Urothelium cell line (cell line): ENCODE data around the gene ADGRG1.

ENCODE experiments used
- DNase-seq: peaks from one replicate; pipeline ENCODE4 v3.0.0; 2011; ENCODE audit warnings: low spot score, mixed read lengths
- FAIRE-seq: peaks from 2 replicates; lab custom pipeline; 2011; peaks lifted over from hg19 to GRCh38; lab: Jason Lieb, UNC

Gene ADGRG1

DNA sequence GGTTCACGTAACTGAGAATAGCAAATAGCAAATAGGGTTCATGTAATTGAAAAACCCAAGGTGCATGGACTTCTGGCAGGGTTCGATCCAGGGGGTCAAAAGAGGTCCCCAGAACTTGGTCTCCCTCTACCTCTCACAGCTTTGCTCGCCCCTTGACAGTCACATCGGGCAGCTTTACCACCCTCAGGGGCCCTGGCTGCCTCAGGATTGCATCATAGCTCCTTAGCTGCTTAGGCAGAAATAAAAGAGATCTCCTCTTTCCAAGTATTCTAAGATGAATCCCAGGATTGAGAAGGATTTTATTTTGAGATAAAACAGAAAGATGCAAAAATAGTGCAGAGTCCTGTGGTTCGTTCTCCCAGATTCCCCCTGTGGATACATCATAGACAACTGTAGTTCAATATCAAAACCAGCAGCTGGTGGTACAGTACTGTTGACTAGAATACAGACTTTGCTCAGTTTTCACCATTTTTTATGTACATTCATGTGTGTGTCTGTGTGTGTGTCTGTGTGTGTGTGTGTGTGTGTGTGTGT lies 52.5 kb downstream of the ADGRG1 start:
- FAIRE-seq, result no peak
- no peak for DNase-seq

DNA sequence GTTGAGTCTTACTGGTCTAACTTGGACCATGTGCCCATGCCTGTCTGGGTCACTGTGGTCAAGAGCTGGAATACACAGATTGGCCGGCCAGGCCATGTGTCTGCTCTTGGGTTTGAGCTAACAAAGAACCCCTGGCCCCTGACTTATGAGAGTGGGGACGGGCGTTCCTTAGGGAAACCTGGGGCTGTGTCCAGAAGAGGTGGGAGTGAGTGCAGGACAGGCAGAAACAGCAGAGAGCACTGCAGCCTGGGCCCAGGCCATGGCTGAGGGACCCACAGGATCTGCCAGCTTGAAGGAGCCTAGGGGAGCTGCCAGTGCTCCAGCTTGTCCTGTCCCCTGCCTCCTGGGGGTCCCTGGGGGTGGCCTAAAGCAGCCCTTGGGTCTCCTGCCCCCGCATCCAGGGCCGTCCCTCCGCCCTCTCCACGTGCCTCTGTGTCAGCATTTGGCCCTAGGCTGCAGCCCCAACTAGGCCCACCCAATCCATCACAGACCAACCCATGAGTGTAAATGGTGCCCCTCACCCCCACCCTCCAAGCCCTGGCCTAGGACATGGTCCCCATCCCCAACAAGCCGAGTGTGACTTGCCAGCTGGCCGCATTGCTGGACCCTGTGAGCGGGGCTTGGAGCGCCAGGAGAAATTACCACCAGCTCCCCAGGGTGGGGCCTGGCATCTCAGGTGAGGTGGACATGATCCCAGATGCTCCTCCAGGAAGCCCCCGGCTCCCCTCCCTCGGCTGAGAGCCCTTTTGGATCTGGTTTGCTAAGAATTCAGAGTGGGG lies 53.7 kb downstream of the ADGRG1 start:
- no peak for FAIRE-seq
- no peak for DNase-seq

DNA sequence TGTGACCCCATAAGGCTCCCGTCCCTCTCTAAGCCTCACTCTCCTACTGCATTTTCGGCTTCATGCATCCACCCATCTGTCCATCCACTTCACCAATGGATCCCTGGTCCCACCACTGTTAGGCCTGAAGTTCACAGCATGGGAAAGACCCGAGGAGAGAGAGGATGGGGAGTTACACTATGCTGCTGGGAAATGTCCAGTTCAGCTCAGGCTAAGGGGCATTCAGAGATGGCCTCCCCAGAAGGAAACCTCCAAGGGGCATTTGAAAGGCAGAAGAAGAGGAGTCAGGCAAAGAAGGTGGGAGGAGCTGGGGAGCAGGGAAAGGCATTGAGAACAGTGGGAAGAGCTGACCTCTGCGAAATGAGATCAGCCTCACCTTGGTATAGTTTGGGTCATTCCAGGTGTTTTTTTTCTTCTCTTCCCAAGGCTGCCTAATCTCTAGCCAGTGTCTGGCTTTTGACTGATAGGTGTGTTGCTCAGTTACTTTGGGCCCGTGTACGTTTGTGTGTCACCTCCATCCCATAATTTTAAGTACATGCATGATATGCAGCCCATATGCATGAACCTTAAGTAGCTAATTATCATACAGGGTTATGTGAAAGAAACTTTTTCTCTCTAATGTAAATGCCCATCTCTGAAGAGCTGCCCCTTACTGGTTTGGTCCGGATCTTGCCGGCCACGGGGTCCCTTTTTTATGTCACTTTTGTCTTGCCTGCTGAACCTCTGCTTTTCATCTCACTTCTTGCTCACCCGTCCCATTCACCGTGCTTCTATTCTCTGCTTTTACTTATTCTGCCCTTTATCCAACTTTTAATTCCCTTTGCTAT lies 54.6 kb downstream of the ADGRG1 start:
- DNase-seq, result no peak

GRCh38 chr16:57683636-57684545 lies 55.5 kb downstream of the ADGRG1 start:
- DNase-seq (no peak), FAIRE-seq (no peak)

More for the DNA sequence above, 54.6 kb downstream of the ADGRG1 start:
- no peak for FAIRE-seq

DNA sequence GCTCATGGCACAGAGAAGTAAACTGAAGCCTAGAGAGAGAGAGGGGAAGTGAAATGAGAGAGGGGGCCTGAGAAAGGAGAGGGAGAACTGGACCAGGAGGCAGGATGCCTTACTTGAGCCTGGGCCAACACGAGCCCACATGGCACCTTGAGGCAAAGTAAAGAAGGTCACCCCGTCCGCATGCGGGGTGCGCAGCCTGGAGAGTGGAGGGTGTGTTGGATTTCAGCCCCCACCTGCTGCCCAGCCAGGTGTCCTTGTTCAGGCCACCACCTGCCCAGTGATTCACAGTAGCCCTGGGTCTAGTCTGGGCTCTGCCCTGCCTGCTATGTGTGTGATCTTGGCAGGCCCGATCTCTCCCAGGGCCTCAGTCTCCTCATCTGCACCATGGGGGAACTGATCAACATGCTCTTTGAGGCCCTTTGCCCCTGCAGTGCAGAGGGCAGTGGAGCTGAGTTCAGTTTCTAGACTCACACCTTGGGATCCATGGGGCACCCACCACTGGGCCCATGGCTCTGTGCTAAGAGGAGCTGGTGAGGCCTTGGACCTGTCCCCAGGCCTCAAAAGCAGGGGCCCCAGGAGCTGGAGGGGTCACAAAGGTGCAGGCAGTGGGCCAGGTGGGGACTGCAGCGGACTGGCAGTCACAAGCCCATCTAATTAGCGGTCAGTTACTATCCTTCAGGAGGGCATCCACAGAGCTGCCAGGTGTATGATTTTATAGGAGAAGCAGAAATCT lies 56.4 kb downstream of the ADGRG1 start:
- DNase-seq (no peak), FAIRE-seq (no peak)

DNA sequence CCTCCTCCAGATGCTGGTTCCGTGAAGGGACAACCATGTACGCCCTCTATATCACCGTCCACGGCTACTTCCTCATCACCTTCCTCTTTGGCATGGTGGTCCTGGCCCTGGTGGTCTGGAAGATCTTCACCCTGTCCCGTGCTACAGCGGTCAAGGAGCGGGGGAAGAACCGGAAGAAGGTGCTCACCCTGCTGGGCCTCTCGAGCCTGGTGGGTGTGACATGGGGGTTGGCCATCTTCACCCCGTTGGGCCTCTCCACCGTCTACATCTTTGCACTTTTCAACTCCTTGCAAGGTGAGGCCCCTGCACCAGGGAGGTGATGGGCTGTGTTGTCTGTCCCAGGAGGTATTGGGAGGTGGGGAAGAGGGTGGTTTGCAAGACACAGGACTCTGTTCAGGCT lies 57.2 kb downstream of the ADGRG1 start:
- DNase-seq (no peak), FAIRE-seq (no peak)

DNA sequence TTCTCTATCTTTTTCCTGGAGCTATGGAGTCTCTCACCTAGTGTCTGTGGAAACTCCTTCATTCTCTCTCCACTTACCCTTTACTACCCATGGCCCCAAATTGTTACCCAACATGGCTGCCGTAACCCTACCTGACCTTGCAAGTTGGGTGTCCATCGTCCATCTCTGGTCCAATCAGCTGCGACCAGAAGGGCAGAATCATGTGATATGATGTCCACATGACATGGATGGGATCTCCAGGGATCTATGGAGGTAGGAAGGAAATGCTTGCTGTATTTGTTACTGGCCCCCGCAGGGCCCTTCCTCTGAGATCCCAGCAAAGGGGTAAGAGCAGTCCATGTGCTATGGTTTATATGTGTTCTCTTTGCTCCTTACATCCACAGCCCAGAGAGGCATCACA lies 58.1 kb downstream of the ADGRG1 start:
- FAIRE-seq (no peak), DNase-seq (no peak)

DNA sequence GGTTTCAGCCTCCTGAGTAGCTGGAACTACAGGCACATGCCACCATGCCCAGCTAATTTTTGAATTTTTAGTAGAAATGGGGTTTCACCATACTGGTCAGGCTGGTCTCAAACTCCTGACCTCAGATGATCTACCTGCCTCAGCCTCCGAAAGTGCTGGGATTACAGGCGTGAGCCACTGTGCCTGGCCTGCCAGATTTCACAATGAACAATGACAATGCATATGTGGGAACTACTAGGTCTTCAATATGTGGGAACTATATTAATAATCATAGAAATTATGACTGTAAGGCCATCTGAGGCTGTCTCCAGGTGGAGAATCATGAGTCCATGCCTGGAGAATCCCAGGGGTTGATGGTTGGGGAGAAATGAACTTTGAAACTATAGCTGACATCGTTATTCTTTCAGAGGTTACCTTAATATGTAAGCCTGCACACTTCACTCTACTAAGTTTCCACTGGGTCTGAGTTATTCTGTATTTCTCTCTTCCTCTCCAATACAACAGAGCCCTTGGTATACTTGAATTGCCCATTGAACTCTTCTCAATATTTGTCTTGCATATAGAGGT lies 59.0 kb downstream of the ADGRG1 start:
- FAIRE-seq (no peak), DNase-seq (no peak)

- FAIRE-seq (no peak), DNase-seq (no peak)
These were observed 60.1 kb downstream of the ADGRG1 start for GRCh38 chr16:57688487-57688986.

DNA sequence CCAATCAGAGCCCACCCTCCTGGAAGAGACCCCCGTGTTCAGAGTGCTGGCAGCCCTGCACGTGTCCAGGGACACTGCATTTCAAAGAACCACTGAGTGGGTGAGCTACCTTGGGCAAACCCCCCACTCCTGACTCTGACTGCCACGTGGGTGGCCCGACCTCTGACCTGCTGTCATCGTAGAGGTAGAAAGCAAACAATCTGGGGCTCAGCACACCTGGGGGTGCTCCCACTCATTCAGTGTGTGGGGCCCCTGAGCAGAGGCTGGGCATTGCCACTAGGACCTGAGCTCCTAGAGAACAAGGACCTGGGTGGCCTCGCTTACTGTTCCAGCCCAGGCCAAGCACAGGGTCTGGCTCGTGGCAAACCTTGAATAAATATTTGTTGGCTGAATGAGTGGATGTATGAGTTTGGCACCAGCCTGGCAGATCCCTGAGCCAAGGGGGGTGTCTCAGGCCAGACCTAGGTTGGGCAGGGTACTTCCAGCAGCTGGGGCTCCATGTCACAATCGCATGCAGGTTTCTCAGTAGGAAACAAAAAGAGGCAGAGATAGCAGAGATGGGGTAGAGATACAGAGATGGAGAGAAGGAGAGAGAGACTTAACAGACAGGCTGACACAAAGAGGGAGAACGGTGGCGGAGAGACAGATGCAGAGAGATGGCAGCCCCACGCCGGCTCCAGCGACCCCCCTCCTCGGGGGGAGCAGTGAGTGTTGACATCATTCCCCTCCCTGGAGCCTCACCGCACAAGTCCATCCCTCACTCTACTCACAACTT lies 60.7 kb downstream of the ADGRG1 start:
- no peak for FAIRE-seq
- DNase-seq, result no peak

GRCh38 chr16:57689762-57690558 lies 61.5 kb downstream of the ADGRG1 start:
- DNase-seq, result no peak
- FAIRE-seq, result no peak

GRCh38 chr16:57690782-57691471 lies 62.5 kb downstream of the ADGRG1 start:
- no peak for FAIRE-seq

GRCh38 chr16:57692636-57693035 lies 64.2 kb downstream of the ADGRG1 start:
- DNase-seq (no peak), FAIRE-seq (no peak)

More at GRCh38 chr16:57690782-57691471, 62.5 kb downstream of the ADGRG1 start:
- no peak for DNase-seq

DNA sequence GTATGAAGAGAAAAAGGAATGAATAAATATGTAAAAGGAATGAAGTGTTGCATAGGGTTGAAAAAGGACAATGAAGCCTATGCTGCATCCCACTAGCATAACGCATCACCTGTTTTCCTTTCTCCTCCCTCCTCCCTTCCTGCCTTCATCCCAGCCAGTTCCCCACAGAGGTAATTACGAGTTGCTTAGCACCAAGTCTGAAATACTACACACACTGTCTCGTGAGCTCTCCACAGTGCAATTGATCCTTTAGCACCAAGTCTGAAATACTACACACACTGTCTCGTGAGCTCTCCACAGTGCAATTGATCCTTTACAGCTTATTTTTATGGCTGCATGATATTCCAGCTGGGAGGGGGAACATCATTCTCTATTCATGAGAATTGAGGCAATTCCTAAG lies 65.1 kb downstream of the ADGRG1 start:
- FAIRE-seq, result no peak
- no peak for DNase-seq

GRCh38 chr16:57694231-57694724 lies 65.8 kb downstream of the ADGRG1 start:
- no peak for DNase-seq
- FAIRE-seq, result no peak

DNA sequence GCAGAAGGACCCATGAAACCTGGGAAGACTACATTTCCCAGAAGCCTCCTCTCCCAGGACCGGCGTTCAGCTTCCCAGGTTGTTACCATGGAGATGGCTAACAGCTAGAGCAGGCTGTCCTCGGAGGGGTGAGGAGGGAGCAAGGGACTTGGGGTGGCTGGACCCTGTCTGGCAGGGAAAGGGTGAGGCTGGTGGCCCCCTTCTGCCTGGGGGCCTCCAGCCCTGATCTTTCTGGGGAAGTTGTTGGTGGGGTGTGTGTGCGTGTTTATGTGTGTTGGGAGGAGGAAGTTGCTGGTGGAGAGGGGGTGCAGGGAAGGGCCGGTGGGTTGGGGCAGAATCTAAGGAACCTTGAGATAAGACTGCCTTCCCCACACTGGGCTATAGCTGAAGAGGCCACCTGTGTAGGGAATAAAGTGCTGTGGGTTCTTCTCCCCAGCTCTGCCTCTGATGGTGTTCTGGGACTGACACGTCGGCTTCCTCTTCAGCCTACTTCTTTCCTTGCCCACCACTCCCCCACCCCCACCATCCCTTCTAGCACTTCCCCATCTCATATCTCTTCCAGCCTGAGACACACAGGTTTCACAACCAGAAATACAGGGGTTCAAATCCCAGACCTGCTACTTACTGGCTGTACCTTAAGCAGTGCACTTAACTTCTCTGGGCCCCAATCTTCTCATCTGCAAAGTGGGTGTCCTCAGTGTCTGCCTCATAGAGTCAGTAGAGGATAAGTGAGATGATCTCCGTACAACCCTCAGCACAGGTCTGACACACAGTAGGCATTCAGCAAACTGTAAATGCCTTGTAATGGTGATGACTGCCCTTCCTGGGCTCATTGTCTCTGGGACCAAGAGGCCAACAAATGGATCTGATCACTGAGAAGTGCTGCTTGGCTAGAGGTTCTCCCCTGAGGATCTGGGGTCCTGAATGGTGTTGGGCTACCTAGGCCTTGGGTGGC lies 66.6 kb downstream of the ADGRG1 start, which contains the start of gene DRC7:
Gene DRC7, plus strand, starts transcription at position 82 of the 955 bp plus-strand sequence. CDS start 3,144 bp downstream, outside the sequence.
- FAIRE-seq, result no peak
- peak; percentile 86 for DNase-seq
